Prostate gland (tissue), 2 donors: ENCODE measurements around the gene FAM24A. TPM values are rescaled to one million over a fixed set of nuclear protein-coding genes. Genes with fewer than 3 reads are reported as not detected.
A peak's percentile ranks its signal among the peaks of the same experiment; 100 is the strongest.
"Not testable (repeated sequence)": the region's sequence is repeated elsewhere in the genome, so short reads cannot be mapped to it uniquely, and the experiment has no call there.

Experiments
- DNase-seq: peaks from one replicate; pipeline ENCODE4 v3.0.0-alpha.2; 2019; ENCODE audit warnings: low spot score
- H3K27ac ChIP-seq, 2 donors: fragments of 200-600 bp; sonication (generic); 2 replicates each; pipeline ENCODE4 v1.5.1; 2017 to 2019
- H3K27me3 ChIP-seq: fragments of 200-600 bp; sonication (generic); replicated peaks from 2 replicates; pipeline ENCODE4 v1.5.1; 2019; ENCODE audit not compliant: insufficient read depth
- H3K36me3 ChIP-seq, 2 donors: fragments of 200-600 bp; sonication (generic); 1 replicate in 1 of 2; 2 replicates in 1 of 2; pipeline versions ENCODE4 v1.5.1 to v1.8.1; 2017 to 2019
- H3K4me1 ChIP-seq: fragments of 200-600 bp; sonication (generic); replicated peaks from 2 replicates; pipeline ENCODE4 v1.5.1; 2019
- H3K4me3 ChIP-seq, 2 donors: fragments of 200-600 bp; sonication (generic); 2 replicates each; pipeline ENCODE4 v1.5.1; 2017 to 2019
- H3K9me3 ChIP-seq: fragments of 200-600 bp; sonication (generic); 2 replicates; pipeline ENCODE4 v1.5.1; 2017
- CTCF ChIP-seq, 4 experiments: fragments of 200-600 bp in 2 of 4; fragments of 450-650 bp in 2 of 4; sonication (generic) in 2 of 4; IDR thresholded peaks; 1 replicate in 3 of 4; 2 replicates in 1 of 4; pipeline ENCODE4 v1.5.1; 2016 to 2019; ENCODE audit warnings: antibody characterized with exemption in 4 of 4, mild to moderate bottlenecking in 2 of 4, moderate library complexity in 2 of 4
- POLR2A ChIP-seq: fragments of 450-650 bp; IDR thresholded peaks from one replicate; pipeline ENCODE4 v1.6.1; 2016; ENCODE audit warnings: antibody characterized with exemption, mild to moderate bottlenecking
- POLR2AphosphoS5 ChIP-seq: sonication (generic); formaldehyde crosslinking; IDR thresholded peaks from one replicate; pipeline ENCODE4 v1.6.1; 2017; ENCODE audit warnings: antibody characterized with exemption
- WGBS: methylation state at CpG from one replicate; pipeline ENCODE4 v1.1.5; 2018; 5-methylcytosine and 5-hydroxymethylcytosine counted together
- intact Hi-C: fragments of 100-400 bp; cut with DNase I; formaldehyde crosslinking; loops from one replicate; pipeline ENCODE4 v1.14.2; 2022
- total RNA-seq, 2 donors: library from RNA; depleted of rRNA; stranded (reverse); fragments of >200 nt; gene quantifications; one replicate each; pipeline ENCODE4 v1.1.0, GENCODE V29; 2016

Gene FAM24A
- total RNA-seq, 2 donors from 2014 or later, result not detected

- peak within 1 kb of the TSS; percentile 27 to 41 for H3K27ac ChIP-seq
- intact Hi-C loops, result no loop called here
- H3K36me3 ChIP-seq, result no peaks in the 10 kb centered on the region
- TF ChIP-seq POLR2AphosphoS5 (peak; percentile 97), POLR2A (peak; percentile 38), CTCF (IDR thresholded peaks at IDR 0.05) (peak in 1 of 4 experiments; percentile 25)
- H3K4me3 ChIP-seq, result peak within 1 kb of the TSS; percentile 43 to 45
- H3K9me3 ChIP-seq, result no peaks in the 10 kb centered on the region
- DNase-seq, result peak; percentile 94
- H3K4me1 ChIP-seq, result no peaks in the 10 kb centered on the region
- WGBS, result 3% methylated on average over 74 of the region's 95 CpGs
- H3K27me3 ChIP-seq, result no peaks in the 10 kb centered on the region
These were observed 30.8 kb upstream of the FAM24A start, which contains the start of gene FAM24B for GRCh38 chr10:122879339-122880273. Gene FAM24B, minus strand, starts transcription at chr10:122879581. Its CDS starts 29,066 bp downstream, at chr10:122850515.

GRCh38 chr10:122882766-122883165 lies 27.6 kb upstream of the FAM24A start:
- H3K36me3 ChIP-seq, result no peaks in the 10 kb centered on the region
- no peak overlapping the region for H3K4me3 ChIP-seq
- no peak overlapping the region for H3K27ac ChIP-seq
- intact Hi-C loops, result no loop called here
- no peak for TF ChIP-seq POLR2A
- no peak for TF ChIP-seq CTCF (IDR thresholded peaks at IDR 0.05)
- TF ChIP-seq POLR2AphosphoS5, result no peak
- H3K9me3 ChIP-seq, result no peaks in the 10 kb centered on the region
- no peak for DNase-seq
- H3K27me3 ChIP-seq, result no peaks in the 10 kb centered on the region
- no peaks in the 10 kb centered on the region for H3K4me1 ChIP-seq

- Histone ChIP-seq H3K9me3 (no peaks in the 10 kb centered on the region), H3K27ac (no peak overlapping the region), H3K4me1 (no peaks in the 10 kb centered on the region), H3K27me3 (no peaks in the 10 kb centered on the region), H3K4me3 (no peak overlapping the region), H3K36me3 (no peaks in the 10 kb centered on the region)
- TF ChIP-seq POLR2A (no peak), CTCF (IDR thresholded peaks at IDR 0.05) (no peak), POLR2AphosphoS5 (no peak)
- WGBS, result 88% methylated on average over 1 of the region's 1 CpG
- no peak for DNase-seq
- intact Hi-C loops, result no loop called here
These were observed 26.2 kb upstream of the FAM24A start for GRCh38 chr10:122884166-122884565.

GRCh38 chr10:122894261-122894944 lies 16.0 kb upstream of the FAM24A start:
- DNase-seq, result no peak
- WGBS, result 84% methylated on average over 5 of the region's 5 CpGs
- intact Hi-C loops, result no loop called here
- H3K27ac ChIP-seq, result no peak overlapping the region
- H3K4me1 ChIP-seq, result no peaks in the 10 kb centered on the region
- H3K9me3 ChIP-seq, result no peaks in the 10 kb centered on the region
- H3K27me3 ChIP-seq, result no peaks in the 10 kb centered on the region
- no peak overlapping the region for H3K4me3 ChIP-seq
- TF ChIP-seq POLR2A (no peak), POLR2AphosphoS5 (no peak), CTCF (IDR thresholded peaks at IDR 0.05) (no peak)
- H3K36me3 ChIP-seq, result no peaks in the 10 kb centered on the region

GRCh38 chr10:122903861-122904260 lies 6.5 kb upstream of the FAM24A start:
- 78% methylated on average over 4 of the region's 4 CpGs for WGBS
- H3K27me3 ChIP-seq, H3K36me3 ChIP-seq, H3K4me1 ChIP-seq, DNase-seq, intact Hi-C loops, H3K4me3 ChIP-seq, H3K27ac ChIP-seq, H3K9me3 ChIP-seq: not testable (repeated sequence)
